Measurements from ENCODE around the gene NUP54. TPM values are rescaled to one million over a fixed set of nuclear protein-coding genes. Genes with fewer than 3 reads are reported as not detected.
A peak's percentile ranks its signal among the peaks of the same experiment; 100 is the strongest.

The NUP54 gene
- total RNA-seq, 1 experiment from 2014 or later = 45.9 TPM

GRCh38 chr4:76088719-76089118 is 59.5 kb downstream of the NUP54 start:
- intact Hi-C loops (cut with micrococcal nuclease; ENCODE audit: unreplicated experiment) = no loop called here
- H3K4me3 ChIP-seq (ENCODE audit: low read depth, low read length, poor library complexity, severe bottlenecking) = no peak overlapping the region
- H3K9me3 ChIP-seq (ENCODE audit: low read depth, low read length, poor library complexity, severe bottlenecking) = no peaks in the 10 kb centered on the region
- no peaks in the 10 kb centered on the region for H3K4me1 ChIP-seq (ENCODE audit: insufficient read depth, low read length, poor library complexity, severe bottlenecking)
- no TSS peak for BruUV-seq (replicated peaks)
- no peak overlapping the region for H3K27ac ChIP-seq (ENCODE audit: low read depth, low read length, poor library complexity, severe bottlenecking)
- CTCF ChIA-PET = no interaction called here
- no peak for TF ChIP-seq EZH2 (IDR thresholded peaks at IDR 0.05; ENCODE audit: borderline replicate concordance, low read depth, low read length, poor library complexity, severe bottlenecking)
- no peak for TF ChIP-seq CTCF (conservative IDR thresholded peaks at IDR 0.05; ENCODE audit: low read depth, low read length)
- POLR2A ChIA-PET (ENCODE audit: low non-redundant PET) = no interaction called here
- no peaks in the 10 kb centered on the region for H3K27me3 ChIP-seq (replicated peaks; ENCODE audit: insufficient read depth, low read depth, low read length, poor library complexity)
- H3K36me3 ChIP-seq (ENCODE audit: insufficient read depth, low read length, poor library complexity, severe bottlenecking) = no peaks in the 10 kb centered on the region
- no peak for DNase-seq (ENCODE audit: low spot score)

- H3K4me3 ChIP-seq (ENCODE audit: low read depth, low read length, poor library complexity, severe bottlenecking) = no peak overlapping the region
- intact Hi-C loops (cut with micrococcal nuclease; ENCODE audit: unreplicated experiment) = no loop called here
- ChIA-PET CTCF (interaction anchor here (0.5 to 1.2 kb wide), 6 partner anchors 12 to 288 kb away, joined by 3 to 9 read pairs (median 4); partner anchors contain the start of gene SDAD1), POLR2A (ENCODE audit: low non-redundant PET) (no interaction called here)
- DNase-seq (ENCODE audit: low spot score) = peak; percentile 70
- no peaks in the 10 kb centered on the region for H3K27me3 ChIP-seq (replicated peaks; ENCODE audit: insufficient read depth, low read depth, low read length, poor library complexity)
- no peaks in the 10 kb centered on the region for H3K4me1 ChIP-seq (ENCODE audit: insufficient read depth, low read length, poor library complexity, severe bottlenecking)
- TF ChIP-seq EZH2 (IDR thresholded peaks at IDR 0.05; ENCODE audit: borderline replicate concordance, low read depth, low read length, poor library complexity, severe bottlenecking) (no peak), CTCF (conservative IDR thresholded peaks at IDR 0.05; ENCODE audit: low read depth, low read length) (peak; percentile 59)
- no TSS peak for BruUV-seq (replicated peaks)
- no peak overlapping the region for H3K27ac ChIP-seq (ENCODE audit: low read depth, low read length, poor library complexity, severe bottlenecking)
- H3K9me3 ChIP-seq (ENCODE audit: low read depth, low read length, poor library complexity, severe bottlenecking) = no peaks in the 10 kb centered on the region
- no peaks in the 10 kb centered on the region for H3K36me3 ChIP-seq (ENCODE audit: insufficient read depth, low read length, poor library complexity, severe bottlenecking)
These were observed 61.0 kb downstream of the NUP54 start for GRCh38 chr4:76087007-76087769.

- Histone ChIP-seq H3K36me3 (ENCODE audit: insufficient read depth, low read length, poor library complexity, severe bottlenecking) (no peaks in the 10 kb centered on the region), H3K9me3 (ENCODE audit: low read depth, low read length, poor library complexity, severe bottlenecking) (no peaks in the 10 kb centered on the region), H3K27ac (ENCODE audit: low read depth, low read length, poor library complexity, severe bottlenecking) (no peak overlapping the region), H3K4me1 (ENCODE audit: insufficient read depth, low read length, poor library complexity, severe bottlenecking) (no peaks in the 10 kb centered on the region), H3K27me3 (replicated peaks; ENCODE audit: insufficient read depth, low read depth, low read length, poor library complexity) (no peaks in the 10 kb centered on the region), H3K4me3 (ENCODE audit: low read depth, low read length, poor library complexity, severe bottlenecking) (no peak overlapping the region)
- CTCF ChIA-PET = no interaction called here
- no peak for DNase-seq (ENCODE audit: low spot score)
- no TSS peak for BruUV-seq (replicated peaks)
- no peak for TF ChIP-seq EZH2 (IDR thresholded peaks at IDR 0.05; ENCODE audit: borderline replicate concordance, low read depth, low read length, poor library complexity, severe bottlenecking)
- no peak for TF ChIP-seq CTCF (conservative IDR thresholded peaks at IDR 0.05; ENCODE audit: low read depth, low read length)
- POLR2A ChIA-PET (ENCODE audit: low non-redundant PET) = no interaction called here
- intact Hi-C loops (cut with micrococcal nuclease; ENCODE audit: unreplicated experiment) = no loop called here
These were observed 63.7 kb downstream of the NUP54 start for GRCh38 chr4:76084542-76084941.

All from A673 (cell line).